Cerebellar nuclear complex (tissue), 1 donor: ENCODE measurements around the gene PHLDA3.

ENCODE experiments used
- DNase-seq, 2 experiments: peaks; one replicate each; lab custom pipeline; 2025; lab: John Stamatoyannopoulos, UW

PHLDA3 gene

GRCh38 chr1:201461645-201462441 is 7.1 kb downstream of the PHLDA3 start:
- DNase-seq: no peak

GRCh38 chr1:201460814-201461644 is 8.0 kb downstream of the PHLDA3 start:
- DNase-seq: no peak

DNA sequence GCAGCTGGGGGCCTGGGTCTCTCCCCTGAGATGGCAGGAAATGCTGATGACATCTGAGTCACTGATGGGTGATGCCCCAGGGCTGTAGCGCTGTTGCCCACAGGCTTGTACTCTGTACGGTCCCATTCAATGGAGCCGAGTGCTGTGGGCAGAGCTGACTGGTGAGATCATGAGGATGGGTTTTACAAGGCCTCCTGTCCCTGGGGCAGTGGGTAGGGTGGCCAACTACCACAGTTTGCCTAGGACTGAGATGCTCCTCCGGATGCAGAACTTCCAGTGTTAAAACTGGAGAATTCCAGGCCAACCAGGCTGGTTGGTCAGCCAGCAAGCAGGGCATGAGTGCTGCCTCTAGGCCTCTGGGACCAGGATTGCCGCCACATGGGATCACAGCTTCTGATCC is 9.2 kb downstream of the PHLDA3 start:
- no peak for DNase-seq

DNA sequence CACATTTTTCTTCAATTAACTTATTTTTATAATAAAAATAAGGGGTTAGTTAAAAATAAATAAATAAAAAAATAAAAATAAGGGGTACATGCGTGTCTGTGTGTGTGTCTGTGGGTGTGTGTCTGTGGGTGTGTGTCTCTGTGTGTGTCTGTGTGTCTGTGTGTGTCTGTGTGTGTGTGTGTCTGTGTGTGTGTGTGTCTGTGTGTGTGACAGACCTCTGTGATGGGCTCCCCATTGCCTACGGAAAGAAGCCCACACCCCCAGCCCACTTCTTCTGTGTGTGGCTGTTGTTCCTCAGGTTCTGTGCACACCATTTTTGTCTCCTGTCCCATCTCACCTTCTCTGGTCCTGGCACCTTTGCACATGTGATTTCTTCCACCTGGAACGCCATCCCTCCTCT is 9.9 kb downstream of the PHLDA3 start:
- no peak for DNase-seq

DNA sequence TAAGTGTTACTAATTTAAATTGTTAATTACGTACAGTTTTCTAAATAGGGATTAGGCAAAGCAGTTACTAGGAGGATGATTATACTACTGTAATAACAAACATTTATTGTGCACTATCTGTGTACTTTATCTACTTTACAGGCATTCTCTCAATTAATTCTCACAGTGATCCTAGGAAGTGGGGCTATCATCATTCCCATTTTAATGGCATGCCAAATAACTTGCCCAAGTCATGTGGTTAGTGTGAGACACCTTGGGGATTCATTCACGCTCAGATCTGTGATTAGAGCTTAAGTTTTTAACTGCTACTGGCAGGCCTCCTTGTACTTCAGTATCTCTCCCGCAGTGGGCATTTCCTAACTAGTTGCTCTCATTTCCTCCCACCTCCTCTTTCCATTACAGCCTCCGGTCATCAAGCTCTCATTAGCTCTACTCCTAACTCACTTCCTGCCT is 11.5 kb downstream of the PHLDA3 start:
- no peak for DNase-seq

DNA sequence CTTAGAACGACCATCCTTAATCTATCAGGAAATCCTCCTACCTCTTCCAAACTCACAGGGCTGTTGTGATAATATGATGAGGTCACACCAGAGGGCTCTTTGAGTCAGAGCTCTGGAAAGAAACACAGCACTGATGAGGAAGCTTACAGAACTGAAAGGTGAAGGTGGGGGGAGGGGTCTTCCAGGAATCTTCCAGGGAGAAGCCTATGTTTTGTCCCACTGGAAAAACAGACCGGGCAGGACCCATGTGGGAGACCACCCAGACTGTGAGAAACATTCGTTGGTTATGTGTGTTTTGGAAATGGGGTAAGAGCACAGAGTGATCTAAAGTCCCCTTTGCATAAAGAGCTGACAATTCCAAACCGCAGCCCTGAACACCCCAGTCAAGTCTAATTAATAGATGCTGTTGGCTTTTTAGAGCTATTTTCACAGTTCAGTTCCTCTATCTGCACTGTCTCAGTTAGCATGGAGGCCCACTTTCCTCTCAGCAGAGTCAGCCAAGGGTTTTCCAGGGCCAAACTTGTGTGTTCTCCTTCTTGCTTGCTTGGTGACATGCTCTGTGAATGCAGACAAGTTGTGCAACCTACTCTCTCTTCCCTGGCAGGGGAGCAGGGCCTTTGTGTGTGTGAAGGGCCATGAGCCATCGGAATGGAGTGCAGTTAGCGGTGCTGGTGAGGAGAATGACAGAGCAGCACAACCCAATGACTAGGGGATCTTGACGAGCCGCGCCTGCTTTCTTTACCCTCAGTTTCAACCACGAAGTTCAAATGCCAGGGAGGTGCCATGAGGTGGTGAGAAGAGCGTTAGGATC is 12.3 kb downstream of the PHLDA3 start:
- no peak for DNase-seq

DNA sequence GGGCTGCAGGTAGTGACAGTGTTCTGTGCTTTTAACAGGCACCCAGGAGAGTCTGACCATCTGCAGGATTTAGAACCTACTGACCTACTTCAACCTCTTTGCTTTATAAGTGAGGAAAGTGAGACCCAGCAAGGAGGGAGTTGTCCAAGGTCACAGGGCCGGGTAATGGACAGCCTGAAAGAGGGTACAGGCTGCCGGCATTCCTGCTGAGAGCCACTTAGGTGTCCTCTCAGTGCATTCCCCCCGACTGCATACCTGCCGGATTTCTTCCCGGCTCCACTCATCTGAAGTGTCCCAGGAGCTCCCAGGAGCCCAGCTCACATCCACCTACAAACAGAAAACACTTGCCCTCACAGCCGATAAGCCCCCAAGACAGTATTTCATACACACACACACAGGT is 13.9 kb downstream of the PHLDA3 start:
- no peak for DNase-seq

DNA sequence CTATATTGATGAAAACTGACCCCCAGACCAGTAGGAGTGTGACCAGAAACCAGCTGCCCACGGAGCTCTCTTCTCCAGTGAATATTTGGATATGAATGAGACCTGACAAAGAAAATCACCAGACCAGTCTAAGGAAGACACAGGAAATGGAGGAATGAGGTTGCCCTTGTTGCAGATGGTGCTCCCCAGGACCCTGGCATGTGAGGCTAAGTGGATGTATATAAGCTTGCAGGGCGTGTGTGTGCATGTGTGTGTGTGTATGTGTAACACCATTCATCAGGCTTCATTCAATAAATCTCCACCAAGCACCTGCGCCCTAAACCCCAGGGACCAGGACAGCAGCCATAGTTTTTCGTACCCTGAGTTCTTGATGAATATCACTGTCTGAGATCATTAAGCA is 14.4 kb downstream of the PHLDA3 start:
- no peak for DNase-seq

DNA sequence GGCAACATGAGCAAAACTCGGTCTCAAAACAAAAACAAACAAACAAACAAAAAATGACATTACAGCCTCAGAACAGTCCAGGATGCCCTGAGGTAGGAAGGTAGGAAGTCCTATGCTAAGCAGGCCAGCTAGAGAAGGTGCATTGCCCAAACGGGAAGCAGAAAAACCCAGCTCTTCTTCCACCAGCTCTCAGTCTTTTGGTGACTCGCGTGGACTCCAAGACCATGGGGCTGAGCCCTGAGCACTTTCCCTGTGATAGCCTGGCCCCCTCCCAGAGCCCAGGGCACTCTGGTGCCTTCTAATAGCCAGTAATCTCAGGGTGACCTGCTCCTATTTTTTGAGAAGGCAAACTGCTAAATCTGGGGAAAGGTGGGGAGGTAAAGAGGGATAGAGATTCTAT is 16.1 kb downstream of the PHLDA3 start:
- no peak for DNase-seq

- DNase-seq: no peak
Observed at GRCh38 chr1:201450721-201451291, 18.2 kb downstream of the PHLDA3 start.

GRCh38 chr1:201448990-201449389 is 20.0 kb downstream of the PHLDA3 start:
- DNase-seq: no peak

- no peak for DNase-seq
Observed at GRCh38 chr1:201447903-201448871, 20.8 kb downstream of the PHLDA3 start.

GRCh38 chr1:201445310-201445709 is 23.7 kb downstream of the PHLDA3 start:
- DNase-seq: no peak

- no peak for DNase-seq
Observed at GRCh38 chr1:201444792-201445191, 24.2 kb downstream of the PHLDA3 start.

- DNase-seq: no peak
Observed at GRCh38 chr1:201443747-201444146, 25.2 kb downstream of the PHLDA3 start.

- DNase-seq: no peak
Observed at GRCh38 chr1:201436969-201437368, 32.0 kb downstream of the PHLDA3 start.

GRCh38 chr1:201436393-201436792 is 32.6 kb downstream of the PHLDA3 start:
- DNase-seq: no peak

DNA sequence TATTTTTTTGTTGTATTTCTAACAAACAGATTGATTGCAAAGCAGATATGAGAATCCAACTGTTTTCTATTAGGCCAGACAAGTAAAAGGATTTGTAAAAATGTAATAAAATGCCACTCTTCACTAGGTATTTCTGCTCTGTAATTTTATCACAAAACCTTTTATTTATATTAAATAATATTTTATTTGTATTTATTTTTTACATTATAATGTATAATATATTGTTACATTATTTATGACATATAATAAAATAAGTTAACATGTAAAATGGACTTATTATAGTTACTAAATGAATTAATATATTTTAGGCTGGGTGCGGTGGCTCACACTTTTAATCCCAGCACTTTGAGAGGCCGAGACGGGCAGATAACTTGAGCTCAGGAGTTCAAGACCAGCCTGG is 34.7 kb downstream of the PHLDA3 start:
- no peak for DNase-seq

DNA sequence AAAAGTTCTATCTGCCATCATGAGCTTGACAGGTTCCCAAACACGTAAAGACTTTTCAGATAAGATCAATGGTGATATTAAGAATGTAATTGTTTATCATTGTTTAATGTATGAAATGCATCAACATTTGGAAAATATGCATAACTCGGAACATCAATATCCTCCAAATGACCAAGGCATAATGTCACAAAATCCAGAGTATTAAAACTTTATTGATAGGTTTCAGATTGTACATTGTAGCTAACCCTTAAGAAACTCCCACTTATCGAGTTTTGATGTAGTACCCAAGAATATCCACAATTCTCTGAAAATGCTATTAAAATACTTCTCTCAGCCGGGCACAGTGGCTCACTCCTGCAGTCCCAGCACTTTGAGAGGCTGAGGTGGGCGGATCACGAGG is 35.4 kb downstream of the PHLDA3 start:
- DNase-seq: no peak

GRCh38 chr1:201430776-201431175 is 38.2 kb downstream of the PHLDA3 start:
- DNase-seq: no peak
